Measurements from ENCODE around the gene F10. TPM values are rescaled to one million over a fixed set of nuclear protein-coding genes. Genes with fewer than 3 reads are reported as not detected.

The F10 gene
- total and polyA plus RNA-seq, 4 donors = 2.5 to 18.8 (median 7.7) TPM

DNA sequence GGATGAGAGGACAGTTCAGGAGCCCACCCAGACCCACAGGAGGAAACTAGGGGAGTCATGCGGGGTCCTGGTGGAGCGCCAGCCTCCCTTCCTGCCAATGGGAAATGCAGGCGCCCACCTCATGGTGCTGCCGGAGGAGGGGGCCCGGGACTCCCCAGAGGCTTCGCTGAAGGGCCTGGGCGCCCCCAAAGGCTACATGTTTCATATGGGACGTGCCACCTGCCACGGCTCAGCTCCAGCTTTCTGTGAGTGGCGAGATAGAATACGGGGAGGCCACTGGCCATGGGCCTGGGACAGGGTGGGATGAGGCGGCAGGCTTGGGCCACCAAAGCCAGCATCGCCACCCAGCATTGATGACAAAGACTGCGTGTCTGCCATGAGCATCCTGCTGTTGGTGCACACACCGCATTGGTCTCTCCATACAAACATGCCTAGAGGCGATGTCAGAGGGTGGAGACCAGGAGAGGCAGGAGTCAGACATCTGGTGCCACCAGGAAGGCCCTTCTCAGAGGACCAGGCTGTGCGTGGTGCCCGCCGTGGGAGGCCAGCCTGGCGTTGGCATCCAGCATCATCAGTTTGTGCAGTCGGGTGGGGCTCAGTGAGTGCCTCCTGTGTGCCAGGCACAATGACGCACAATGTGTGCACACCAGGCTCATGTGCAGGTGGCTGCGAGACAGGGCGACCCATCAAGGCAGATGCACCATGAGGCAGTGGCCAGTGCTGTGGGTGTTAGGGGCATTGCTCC, 1.2 kb upstream of the F10 start:
- Histone ChIP-seq H3K27ac (ENCODE audit: low read depth in 1 of 2, low read length in 1 of 2) (no peak overlapping the region), H3K9me3 (ENCODE audit: control insufficient read depth in 4 of 4, insufficient read depth in 3 of 4, low read length in 3 of 4) (peaks cover 0 to 3% (median 0%) of the 10 kb centered on the region in 4 donors), H3K4me3 (no peak overlapping the region), H3K36me3 (ENCODE audit: control insufficient read depth in 4 of 4, insufficient read depth in 4 of 4, low read length in 4 of 4) (no peaks in the 10 kb centered on the region), H3K4me1 (ENCODE audit: control insufficient read depth in 5 of 5, insufficient read depth in 5 of 5, low read length in 5 of 5) (peaks cover 0 to 20% (median 0%) of the 10 kb centered on the region in 5 donors), H3K9ac (ENCODE audit: insufficient read depth in 1 of 2, low read length in 2 of 2) (no peak overlapping the region), H3K27me3 (ENCODE audit: control insufficient read depth in 3 of 3, insufficient read depth in 3 of 3, low read length in 2 of 3) (peaks cover 0 to 4% (median 4%) of the 10 kb centered on the region in 3 donors)
- DNase-seq (no peak), ATAC-seq (ENCODE audit: insufficient read depth, low FRiP score) (no peak)
- TF ChIP-seq, protein P1, sequence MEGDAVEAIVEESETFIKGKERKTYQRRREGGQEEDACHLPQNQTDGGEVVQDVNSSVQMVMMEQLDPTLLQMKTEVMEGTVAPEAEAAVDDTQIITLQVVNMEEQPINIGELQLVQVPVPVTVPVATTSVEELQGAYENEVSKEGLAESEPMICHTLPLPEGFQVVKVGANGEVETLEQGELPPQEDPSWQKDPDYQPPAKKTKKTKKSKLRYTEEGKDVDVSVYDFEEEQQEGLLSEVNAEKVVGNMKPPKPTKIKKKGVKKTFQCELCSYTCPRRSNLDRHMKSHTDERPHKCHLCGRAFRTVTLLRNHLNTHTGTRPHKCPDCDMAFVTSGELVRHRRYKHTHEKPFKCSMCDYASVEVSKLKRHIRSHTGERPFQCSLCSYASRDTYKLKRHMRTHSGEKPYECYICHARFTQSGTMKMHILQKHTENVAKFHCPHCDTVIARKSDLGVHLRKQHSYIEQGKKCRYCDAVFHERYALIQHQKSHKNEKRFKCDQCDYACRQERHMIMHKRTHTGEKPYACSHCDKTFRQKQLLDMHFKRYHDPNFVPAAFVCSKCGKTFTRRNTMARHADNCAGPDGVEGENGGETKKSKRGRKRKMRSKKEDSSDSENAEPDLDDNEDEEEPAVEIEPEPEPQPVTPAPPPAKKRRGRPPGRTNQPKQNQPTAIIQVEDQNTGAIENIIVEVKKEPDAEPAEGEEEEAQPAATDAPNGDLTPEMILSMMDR (IDR thresholded peaks at IDR 0.05; ENCODE audit: control extremely low read depth, extremely low read depth) = no peak
- 93 to 94% methylated on average over 24 of the region's 24 CpGs for WGBS, 2 donors

DNA sequence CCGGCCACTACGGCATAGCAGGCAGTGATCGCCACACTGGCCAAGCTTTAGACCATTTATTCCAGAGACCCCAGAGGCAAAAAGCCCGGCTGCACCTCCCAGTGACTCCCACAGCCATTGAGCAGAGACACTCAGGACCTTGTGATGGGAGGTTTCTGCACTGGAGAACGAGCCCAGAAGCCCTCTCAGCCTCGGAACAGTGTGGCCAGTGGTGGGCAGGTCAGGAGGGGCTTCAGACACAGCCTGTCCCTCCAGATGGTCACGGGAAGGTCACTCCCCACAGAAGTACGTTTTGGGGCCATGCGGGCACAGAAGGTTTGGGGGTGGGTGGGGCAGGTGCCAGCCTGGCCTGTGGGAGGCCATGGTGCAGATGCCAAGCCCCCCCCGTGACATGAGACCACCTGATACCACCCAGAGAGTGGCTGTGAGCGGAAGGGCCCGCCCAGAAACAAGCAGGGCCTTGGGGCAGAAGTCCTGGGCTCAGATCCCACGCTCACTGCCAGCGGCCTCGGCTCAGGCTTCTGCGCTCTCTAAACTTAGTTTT, 599 bp upstream of the F10 start:
- no peak overlapping the region for H3K4me3 ChIP-seq
- peaks cover 0 to 3% (median 0%) of the 10 kb centered on the region in 4 donors for H3K9me3 ChIP-seq (ENCODE audit: control insufficient read depth in 4 of 4, insufficient read depth in 3 of 4, low read length in 3 of 4)
- H3K27ac ChIP-seq (ENCODE audit: low read depth in 1 of 2, low read length in 1 of 2) = peak overlapping the region in 1 of 2 donors; percentile 23
- DNase-seq (no peak), ATAC-seq (ENCODE audit: insufficient read depth, low FRiP score) (no peak)
- WGBS, 2 donors = 79 to 83% methylated on average over 16 of the region's 16 CpGs
- TF ChIP-seq, protein P1 (IDR thresholded peaks at IDR 0.05; ENCODE audit: control extremely low read depth, extremely low read depth) = no peak
- peaks cover 0 to 4% (median 4%) of the 10 kb centered on the region in 3 donors for H3K27me3 ChIP-seq (ENCODE audit: control insufficient read depth in 3 of 3, insufficient read depth in 3 of 3, low read length in 2 of 3)
- no peak overlapping the region for H3K9ac ChIP-seq (ENCODE audit: insufficient read depth in 1 of 2, low read length in 2 of 2)
- no peaks in the 10 kb centered on the region for H3K36me3 ChIP-seq (ENCODE audit: control insufficient read depth in 4 of 4, insufficient read depth in 4 of 4, low read length in 4 of 4)
- peaks cover 0 to 20% (median 0%) of the 10 kb centered on the region in 5 donors for H3K4me1 ChIP-seq (ENCODE audit: control insufficient read depth in 5 of 5, insufficient read depth in 5 of 5, low read length in 5 of 5)

DNA sequence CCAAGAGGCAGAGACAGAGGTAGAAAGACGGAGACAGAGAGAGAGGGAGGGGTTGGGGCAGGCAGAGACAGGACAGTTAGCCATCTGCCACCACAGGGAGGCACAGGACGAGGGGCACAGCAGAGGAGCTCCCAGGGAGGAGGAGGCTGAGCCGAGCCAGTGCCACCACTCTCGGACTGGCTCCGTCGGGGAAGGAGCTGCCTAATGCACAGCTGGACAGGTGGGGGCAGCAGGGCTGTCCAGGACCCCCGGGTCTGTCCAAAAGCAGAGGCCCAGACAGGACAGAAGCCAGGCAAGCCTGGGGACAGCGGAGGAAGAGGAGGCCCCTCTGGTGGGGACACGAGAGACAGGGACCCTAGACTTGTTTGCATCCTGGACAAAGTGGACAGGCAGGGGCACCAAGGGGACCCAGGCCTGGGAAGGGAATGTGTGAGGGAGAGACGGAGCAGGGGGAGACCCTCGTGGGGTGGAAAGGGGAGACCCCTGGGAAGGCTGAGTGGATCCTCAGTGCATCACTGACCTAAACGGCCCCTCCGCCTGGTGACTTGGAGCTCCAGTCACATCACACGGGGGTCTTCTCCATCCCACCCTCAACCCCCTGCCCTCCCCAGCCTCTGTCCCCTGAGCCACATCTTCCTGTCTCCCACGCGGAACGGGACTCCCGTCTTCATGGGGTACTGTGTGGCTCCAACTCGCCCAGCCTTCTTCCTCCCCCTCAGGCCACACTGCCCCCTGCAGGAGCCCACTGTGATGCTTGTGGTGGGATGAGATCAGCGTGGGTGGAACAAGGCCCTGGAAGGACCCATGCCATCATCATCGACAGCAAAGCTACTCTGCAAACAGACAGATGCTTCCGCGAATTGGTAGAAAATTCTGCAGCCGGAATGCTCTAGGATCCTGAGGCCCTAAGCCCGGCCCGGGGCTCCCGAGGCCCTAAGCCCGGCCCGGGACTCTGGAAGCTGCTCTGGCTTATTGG, 915 bp downstream of the F10 start:
- DNase-seq (no peak), ATAC-seq (ENCODE audit: insufficient read depth, low FRiP score) (no peak)
- peak overlapping the region in 1 of 2 donors; percentile 65 for H3K9ac ChIP-seq (ENCODE audit: insufficient read depth in 1 of 2, low read length in 2 of 2)

More for the DNA sequence above, 915 bp downstream of the F10 start:
- no peaks in the 10 kb centered on the region for H3K36me3 ChIP-seq (ENCODE audit: control insufficient read depth in 4 of 4, insufficient read depth in 4 of 4, low read length in 4 of 4)
- H3K27ac ChIP-seq (ENCODE audit: low read depth in 1 of 2, low read length in 1 of 2) = no peak overlapping the region
- 82 to 87% methylated on average over 28 to 29 of the region's 29 CpGs for WGBS, 2 donors
- peaks cover 0 to 4% (median 4%) of the 10 kb centered on the region in 3 donors for H3K27me3 ChIP-seq (ENCODE audit: control insufficient read depth in 3 of 3, insufficient read depth in 3 of 3, low read length in 2 of 3)
- peaks cover 0 to under 1% (median 0%) of the 10 kb centered on the region in 4 donors for H3K9me3 ChIP-seq (ENCODE audit: control insufficient read depth in 4 of 4, insufficient read depth in 3 of 4, low read length in 3 of 4)
- peak overlapping the region; percentile 5 for H3K4me3 ChIP-seq
- peaks cover 0 to 25% (median 0%) of the 10 kb centered on the region in 5 donors for H3K4me1 ChIP-seq (ENCODE audit: control insufficient read depth in 5 of 5, insufficient read depth in 5 of 5, low read length in 5 of 5)
- TF ChIP-seq, protein P1 (IDR thresholded peaks at IDR 0.05; ENCODE audit: control extremely low read depth, extremely low read depth) = no peak

All from lung (tissue), 12 donors.